GM19025 (cell line): Measurements from ENCODE around the gene UBL5.

Experiments
- ATAC-seq: cut with Tn5 transposase; IDR thresholded peaks from one replicate; pipeline ENCODE4 v1.9.1; 2021; ENCODE audit warnings: mild to moderate bottlenecking, low read depth, moderate library complexity; ENCODE audit not compliant: unreplicated experiment

The UBL5 gene

GRCh38 chr19:9848762-9849161 lies 21.0 kb downstream of the UBL5 start:
- no peak for ATAC-seq

DNA sequence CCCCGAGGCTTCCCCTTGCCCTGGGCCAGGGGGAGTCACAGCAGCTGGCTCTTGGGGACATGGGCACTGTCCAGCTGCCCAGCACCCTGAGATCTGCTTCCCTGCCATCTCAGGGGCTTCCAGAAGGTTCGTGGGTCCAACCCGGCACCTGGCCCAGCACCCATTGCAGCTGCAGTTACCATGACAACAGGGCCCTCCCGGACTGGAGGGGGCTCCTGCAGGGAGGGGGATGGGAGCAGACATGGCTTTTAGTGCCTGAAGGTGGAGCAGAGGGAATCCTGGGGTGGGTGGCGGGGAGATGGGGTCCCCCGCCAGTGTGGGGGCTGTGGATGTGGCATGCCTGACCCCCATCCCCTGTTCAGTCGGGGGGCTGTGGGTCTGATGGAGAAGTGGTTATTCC lies 22.1 kb downstream of the UBL5 start:
- no peak for ATAC-seq

DNA sequence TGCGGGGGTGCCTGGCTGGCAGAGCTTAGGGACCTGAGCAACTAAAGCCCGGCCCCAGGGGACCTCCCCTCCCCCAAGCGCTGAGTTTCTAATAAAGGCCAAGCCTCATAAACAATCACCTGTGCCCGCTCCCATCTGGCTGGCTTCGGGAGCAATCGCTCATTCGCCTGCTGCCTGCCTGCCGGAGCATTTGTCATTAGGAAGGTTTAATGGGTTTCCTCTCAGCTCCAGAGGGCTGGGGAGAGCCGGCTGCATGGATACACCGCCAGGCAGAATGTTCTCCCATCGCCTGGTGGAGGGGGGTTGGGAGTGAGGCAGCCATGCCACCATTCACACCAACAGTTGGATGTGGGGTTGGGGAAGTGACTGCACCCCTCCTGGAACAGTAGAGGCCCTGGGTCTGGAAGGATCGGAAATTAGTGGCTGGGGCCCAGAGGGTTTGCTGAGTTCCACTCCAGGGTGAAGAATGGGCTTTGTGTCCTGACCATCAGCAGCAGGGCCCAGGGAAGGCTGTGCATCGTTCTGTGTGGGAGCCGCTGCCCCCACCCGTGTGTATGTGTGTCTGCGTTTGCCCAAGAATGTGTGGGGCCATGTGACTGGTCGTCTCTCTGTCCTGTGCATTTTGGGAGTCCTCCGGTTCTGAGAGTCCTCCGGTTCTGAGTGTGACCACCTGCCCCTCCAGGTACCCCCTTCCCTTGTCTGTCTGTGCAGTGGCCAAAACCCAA lies 22.7 kb downstream of the UBL5 start:
- no peak for ATAC-seq

GRCh38 chr19:9854282-9854846 lies 26.6 kb downstream of the UBL5 start:
- no peak for ATAC-seq

DNA sequence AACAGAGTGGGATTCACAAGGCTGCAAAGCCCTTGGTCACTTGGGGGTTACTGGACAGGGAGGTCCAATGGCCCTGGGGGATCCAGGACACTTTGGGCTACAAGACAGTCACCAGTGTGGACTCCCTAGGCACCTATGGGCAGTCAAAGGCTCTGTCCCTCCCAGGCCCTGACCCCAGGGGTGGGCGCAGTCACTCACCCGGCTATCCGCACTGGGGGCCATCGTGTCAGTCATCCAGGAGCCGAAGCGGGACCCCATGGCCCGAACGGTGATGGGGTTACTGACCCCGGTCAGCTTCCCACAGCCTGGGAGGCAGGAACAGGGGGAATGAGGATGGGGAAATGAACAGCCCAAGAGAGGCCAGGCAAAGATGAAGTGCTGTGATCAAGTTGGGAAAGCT lies 28.9 kb downstream of the UBL5 start:
- ATAC-seq: no peak

DNA sequence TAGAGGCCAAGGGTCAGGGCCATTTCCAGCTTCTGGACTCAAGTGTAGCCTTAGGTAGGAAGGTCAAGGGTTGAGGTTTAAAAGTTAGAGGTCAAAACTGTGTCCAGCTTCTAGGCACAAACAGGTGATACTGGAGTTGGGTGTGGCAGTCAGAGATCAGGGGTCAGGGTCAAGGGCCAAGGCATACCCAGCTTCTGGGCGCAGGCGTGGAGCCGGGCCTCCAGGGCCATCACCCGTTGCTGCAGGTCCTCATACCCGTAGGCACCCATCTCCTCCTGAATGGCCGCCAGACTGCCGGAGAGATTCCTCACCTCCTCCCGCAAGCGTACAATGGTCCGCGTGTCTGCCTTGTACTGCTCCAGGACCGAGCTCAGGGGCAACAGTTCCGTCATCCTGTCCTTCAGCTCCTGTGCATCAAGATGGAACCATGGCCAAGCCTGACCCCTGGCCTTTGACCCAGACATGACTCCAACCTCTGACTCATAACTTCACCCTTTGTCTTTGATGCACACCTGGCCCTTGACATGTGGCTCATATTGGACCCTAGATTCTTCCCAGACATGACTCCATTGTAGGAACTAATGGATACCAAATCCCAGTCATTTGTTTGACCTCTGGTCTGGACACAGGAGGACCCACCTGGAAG lies 29.5 kb downstream of the UBL5 start:
- no peak for ATAC-seq

GRCh38 chr19:9857920-9858746 lies 30.4 kb downstream of the UBL5 start:
- ATAC-seq: no peak

- ATAC-seq: no peak
Observed at GRCh38 chr19:9858766-9859165, 31.0 kb downstream of the UBL5 start.

DNA sequence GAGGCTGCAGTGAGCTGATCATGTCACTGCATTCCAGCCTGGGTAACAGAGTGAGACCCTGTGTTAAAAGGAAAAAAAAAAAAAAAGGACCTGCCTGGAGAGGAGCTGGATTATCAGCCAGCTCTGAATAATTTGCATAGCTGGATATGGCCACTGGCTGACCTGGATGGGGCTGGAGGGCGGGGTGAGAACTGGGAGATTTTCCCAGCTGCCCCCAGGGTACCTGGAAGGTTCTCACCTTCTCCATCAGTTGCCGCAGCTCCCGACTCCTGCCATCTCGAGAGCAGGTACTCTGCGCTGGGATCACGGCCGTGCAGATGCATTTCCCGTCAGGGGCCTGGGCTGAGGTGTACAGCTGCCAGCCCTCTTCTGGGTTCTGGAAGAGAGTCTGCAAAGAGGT lies 32.7 kb downstream of the UBL5 start:
- no peak for ATAC-seq

GRCh38 chr19:9861503-9861902 lies 33.8 kb downstream of the UBL5 start:
- no peak for ATAC-seq

DNA sequence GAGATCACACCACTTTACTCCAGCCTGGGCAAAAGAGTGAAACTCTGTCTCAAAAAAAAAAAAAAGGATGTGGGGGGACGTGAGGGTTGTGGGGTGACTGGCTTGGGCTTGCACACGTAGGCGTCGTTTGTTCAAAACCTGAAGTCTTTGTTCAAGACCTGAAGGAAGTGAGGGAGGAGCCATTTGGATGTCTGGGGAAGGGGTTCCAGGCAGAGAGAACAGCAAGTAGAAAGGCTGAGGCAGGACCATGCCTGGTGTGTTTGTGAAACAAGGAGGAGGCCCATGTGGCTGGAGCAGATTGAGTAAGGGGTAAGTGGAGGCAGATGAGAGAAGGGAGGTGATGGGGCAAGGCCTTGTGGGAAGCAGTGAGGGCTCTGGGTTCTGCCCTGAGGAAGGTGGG lies 35.2 kb downstream of the UBL5 start:
- ATAC-seq: no peak

GRCh38 chr19:9863759-9864158 lies 36.0 kb downstream of the UBL5 start:
- no peak for ATAC-seq

DNA sequence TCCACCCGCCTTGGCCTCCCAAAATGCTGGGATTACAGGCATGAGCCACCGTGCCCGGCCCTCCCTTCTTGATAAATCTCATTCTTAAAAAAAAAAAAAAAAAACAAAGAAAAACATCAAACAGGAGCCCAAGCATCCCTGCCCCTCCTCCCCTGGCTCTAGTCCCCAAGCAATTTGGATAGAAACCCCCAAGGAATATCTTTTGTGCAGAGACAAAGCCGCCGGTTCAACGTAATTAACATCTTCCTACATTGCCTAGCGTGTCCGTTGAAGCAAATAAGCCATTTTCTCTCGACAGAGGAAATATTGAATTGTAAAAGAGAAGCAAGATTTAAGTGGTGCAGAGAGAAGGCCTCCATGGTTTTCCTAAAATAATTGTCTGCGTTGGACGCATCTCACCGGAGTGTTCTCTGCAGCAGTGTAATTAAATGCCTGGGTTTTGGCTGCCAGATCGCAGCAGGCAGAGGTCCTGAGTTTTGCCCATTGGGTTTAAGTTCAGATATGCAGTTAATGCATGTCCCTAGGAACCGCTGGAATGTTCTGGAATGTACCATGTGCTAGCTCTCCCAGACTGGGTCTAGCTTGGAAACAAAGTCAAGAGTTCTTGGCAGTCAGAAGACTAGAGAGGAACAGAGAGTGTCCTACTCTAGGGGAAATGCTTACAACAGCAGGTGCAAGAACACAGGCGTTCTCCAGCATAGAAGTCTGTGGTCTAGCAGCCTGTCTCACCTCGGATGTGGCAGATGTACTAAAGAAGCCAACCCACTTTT lies 38.2 kb downstream of the UBL5 start:
- ATAC-seq: no peak

DNA sequence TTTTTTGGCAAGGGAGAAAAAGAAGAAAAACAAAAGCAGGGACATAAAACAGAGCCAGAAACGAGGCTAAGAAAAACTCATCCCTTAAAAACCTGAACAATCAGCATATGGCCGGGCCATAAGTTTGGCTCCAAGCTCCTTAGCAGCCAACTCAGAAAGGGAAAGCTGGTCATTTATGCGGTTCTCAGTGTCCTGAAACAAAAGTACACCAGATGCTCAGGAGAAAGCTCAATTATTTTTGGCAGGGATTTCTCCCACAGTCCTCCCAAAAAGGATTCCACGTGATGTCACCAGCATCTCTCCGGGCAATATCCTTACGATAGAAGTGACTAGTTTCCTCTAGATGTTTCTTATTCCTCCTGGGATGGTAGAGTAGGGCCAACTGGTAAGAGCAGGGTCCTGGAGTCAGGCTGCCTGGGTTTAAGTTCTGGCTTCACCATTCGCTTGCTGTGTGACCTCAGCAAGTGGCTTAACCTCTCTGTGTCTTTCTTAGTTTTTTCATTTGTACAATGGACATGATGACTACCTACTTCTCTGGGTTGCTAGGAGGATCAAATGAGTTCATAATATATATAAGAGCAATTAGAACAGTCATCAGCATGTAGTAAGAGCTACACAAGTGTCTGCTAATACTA lies 41.4 kb downstream of the UBL5 start:
- no peak for ATAC-seq

GRCh38 chr19:9871626-9872338 lies 44.1 kb downstream of the UBL5 start:
- ATAC-seq: no peak

- no peak for ATAC-seq
Observed at GRCh38 chr19:9872618-9873242, 45.0 kb downstream of the UBL5 start.

GRCh38 chr19:9875031-9875627 lies 47.4 kb downstream of the UBL5 start:
- no peak for ATAC-seq

DNA sequence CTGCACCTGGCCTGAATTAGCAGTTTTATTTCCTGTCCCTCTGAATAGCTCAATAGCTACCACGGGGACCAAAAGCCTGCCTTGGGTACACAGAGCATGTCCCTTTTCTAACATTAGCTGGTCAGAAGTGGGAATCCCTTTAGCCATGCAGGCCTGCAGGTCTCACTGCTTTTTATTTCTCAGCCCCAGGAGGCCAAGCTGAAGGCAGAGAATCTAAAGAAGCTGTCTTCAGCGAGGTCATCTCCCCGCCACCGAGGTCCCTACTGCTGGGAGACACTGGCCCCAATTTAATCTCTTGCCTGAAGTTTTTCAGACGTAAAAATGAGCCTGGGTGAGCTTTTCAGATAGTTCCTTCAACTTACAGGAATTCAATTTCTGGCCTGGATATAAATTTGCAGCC lies 48.1 kb downstream of the UBL5 start:
- no peak for ATAC-seq
